ENCODE measurements around the gene APOD.

- TF ChIP-seq MAFK (IDR thresholded peaks at IDR 0.05; ENCODE audit: low read depth, low read length) (no peak), BACH1 (IDR thresholded peaks at IDR 0.05; ENCODE audit: low read length) (no peak), RXRA (IDR thresholded peaks at IDR 0.05; ENCODE audit: insufficient read depth, low read depth, low read length) (no peak)
- TF ChIP-seq, protein P1, sequence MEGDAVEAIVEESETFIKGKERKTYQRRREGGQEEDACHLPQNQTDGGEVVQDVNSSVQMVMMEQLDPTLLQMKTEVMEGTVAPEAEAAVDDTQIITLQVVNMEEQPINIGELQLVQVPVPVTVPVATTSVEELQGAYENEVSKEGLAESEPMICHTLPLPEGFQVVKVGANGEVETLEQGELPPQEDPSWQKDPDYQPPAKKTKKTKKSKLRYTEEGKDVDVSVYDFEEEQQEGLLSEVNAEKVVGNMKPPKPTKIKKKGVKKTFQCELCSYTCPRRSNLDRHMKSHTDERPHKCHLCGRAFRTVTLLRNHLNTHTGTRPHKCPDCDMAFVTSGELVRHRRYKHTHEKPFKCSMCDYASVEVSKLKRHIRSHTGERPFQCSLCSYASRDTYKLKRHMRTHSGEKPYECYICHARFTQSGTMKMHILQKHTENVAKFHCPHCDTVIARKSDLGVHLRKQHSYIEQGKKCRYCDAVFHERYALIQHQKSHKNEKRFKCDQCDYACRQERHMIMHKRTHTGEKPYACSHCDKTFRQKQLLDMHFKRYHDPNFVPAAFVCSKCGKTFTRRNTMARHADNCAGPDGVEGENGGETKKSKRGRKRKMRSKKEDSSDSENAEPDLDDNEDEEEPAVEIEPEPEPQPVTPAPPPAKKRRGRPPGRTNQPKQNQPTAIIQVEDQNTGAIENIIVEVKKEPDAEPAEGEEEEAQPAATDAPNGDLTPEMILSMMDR (IDR thresholded peaks at IDR 0.05; ENCODE audit: control extremely low read depth in 1 of 3, insufficient read depth in 1 of 3, low read depth in 1 of 3, low read length in 3 of 3) = no peak
Observed at GRCh38 chr3:195542316-195542697, 41.4 kb downstream of the APOD start.
